Smooth muscle cell (in vitro differentiated cells): ENCODE measurements around the gene DMWD. TPM values are rescaled to one million over a fixed set of nuclear protein-coding genes. Genes with fewer than 3 reads are reported as not detected.

Experiments
- DNase-seq: peaks from one replicate; lab custom pipeline; 2025; ENCODE audit not compliant: unreplicated experiment; lab: John Stamatoyannopoulos, UW
- H2AFZ ChIP-seq: fragments of 200-600 bp; sonication (generic); 2 replicates; pipeline ENCODE4 v1.6.0; 2016; ENCODE audit warnings: antibody characterized with exemption, low read depth, mild to moderate bottlenecking
- H3F3A ChIP-seq: fragments of 200-600 bp; sonication (generic); 2 replicates; pipeline ENCODE4 v1.6.0; 2017; ENCODE audit warnings: antibody characterized with exemption, low read depth
- H3K27ac ChIP-seq: fragments of 200-600 bp; sonication (generic); 2 replicates; pipeline ENCODE4 v1.5.1; 2016; ENCODE audit warnings: low read depth, mild to moderate bottlenecking
- H3K27me3 ChIP-seq: fragments of 200-600 bp; sonication (generic); 2 replicates; pipeline ENCODE4 v1.6.1; 2016; ENCODE audit warnings: low read depth, mild to moderate bottlenecking
- H3K36me3 ChIP-seq: fragments of 200-600 bp; sonication (generic); 2 replicates; pipeline ENCODE4 v1.5.1; 2016; ENCODE audit warnings: low read depth
- H3K4me1 ChIP-seq: fragments of 200-600 bp; sonication (generic); 2 replicates; pipeline ENCODE4 v1.5.1; 2016; ENCODE audit warnings: low read depth
- H3K4me2 ChIP-seq: fragments of 200-600 bp; sonication (generic); 2 replicates; pipeline ENCODE4 v1.6.0; 2016; ENCODE audit warnings: mild to moderate bottlenecking
- H3K4me3 ChIP-seq: fragments of 200-600 bp; sonication (generic); 2 replicates; pipeline ENCODE4 v1.5.1; 2016; ENCODE audit warnings: mild to moderate bottlenecking
- H3K79me2 ChIP-seq: fragments of 200-600 bp; sonication (generic); 2 replicates; pipeline ENCODE4 v1.6.0; 2016; ENCODE audit warnings: low read depth, mild to moderate bottlenecking
- H3K9ac ChIP-seq: fragments of 200-600 bp; sonication (generic); 2 replicates; pipeline ENCODE4 v1.6.0; 2016; ENCODE audit warnings: low read depth
- H3K9me3 ChIP-seq: fragments of 200-600 bp; sonication (generic); replicated peaks from 2 replicates; pipeline ENCODE4 v1.5.1; 2016; ENCODE audit warnings: low read depth
- H4K20me1 ChIP-seq: fragments of 200-600 bp; sonication (generic); 2 replicates; pipeline ENCODE4 v1.6.0; 2016; ENCODE audit warnings: low read depth
- CTCF ChIP-seq: fragments of 200-600 bp; sonication (generic); IDR thresholded peaks from 2 replicates; pipeline ENCODE4 v1.5.1; 2017; ENCODE audit warnings: borderline replicate concordance, mild to moderate bottlenecking, antibody characterized with exemption; ENCODE audit not compliant: insufficient read depth, poor library complexity, severe bottlenecking
- WGBS: methylation state at CpG from one replicate; pipeline ENCODE4 v1.1.7; 2016; ENCODE audit warnings: low lambda C conversion rate; 5-methylcytosine and 5-hydroxymethylcytosine counted together
- polyA plus RNA-seq: library from polyadenylated mRNA; unstranded; fragments of >200 nt; fragmentation: Nextera tagmentation; extraction: Ambion mirVana; gene quantifications from 2 replicates; pipeline ENCODE4 v1.2.1, GENCODE V29; 2016
- total RNA-seq: library from RNA; depleted of rRNA; stranded (reverse); fragments of >200 nt; gene quantifications from 2 replicates; pipeline ENCODE4 v1.2.3, GENCODE V29; 2014

The DMWD gene
- total and polyA plus RNA-seq, 2 experiments from 2014 or later = 16.1 to 57.6 TPM

GRCh38 chr19:45739498-45740439, 52.9 kb downstream of the DMWD start:
- no peaks in the 10 kb centered on the region for H4K20me1 ChIP-seq
- no peak overlapping the region for H2AFZ ChIP-seq
- no peaks in the 10 kb centered on the region for H3K79me2 ChIP-seq
- H3K9ac ChIP-seq = no peak overlapping the region
- no peak overlapping the region for H3K4me2 ChIP-seq
- H3K27ac ChIP-seq = no peak overlapping the region
- no peak for TF ChIP-seq CTCF
- no peak for DNase-seq
- H3K4me3 ChIP-seq = no peak overlapping the region
- H3K9me3 ChIP-seq = no peaks in the 10 kb centered on the region
- H3K4me1 ChIP-seq = no peaks in the 10 kb centered on the region
- H3K27me3 ChIP-seq = no peaks in the 10 kb centered on the region
- no peaks in the 10 kb centered on the region for H3F3A ChIP-seq
- WGBS = 92% methylated on average over 10 of the region's 10 CpGs
- no peaks in the 10 kb centered on the region for H3K36me3 ChIP-seq

GRCh38 chr19:45733160-45733810, 59.4 kb downstream of the DMWD start, which contains the start of gene MEIOSIN:
Gene MEIOSIN, plus strand, starts transcription at chr19:45733439. Its CDS starts 1,938 bp downstream, at chr19:45735377.
- Histone ChIP-seq H3K4me2 (no peak within 1 kb of the TSS), H4K20me1 (peaks cover 6% of the 10 kb centered on the region), H3K36me3 (no peaks in the 10 kb centered on the region), H3K4me3 (no peak within 1 kb of the TSS), H3K9ac (no peak within 1 kb of the TSS), H2AFZ (no peak within 1 kb of the TSS), H3K4me1 (peaks cover 4% of the 10 kb centered on the region), H3F3A (no peaks in the 10 kb centered on the region), H3K79me2 (peaks cover 22% of the 10 kb centered on the region), H3K27me3 (no peaks in the 10 kb centered on the region), H3K9me3 (no peaks in the 10 kb centered on the region), H3K27ac (no peak within 1 kb of the TSS)
- DNase-seq = no peak
- 98% methylated on average over 42 of the region's 59 CpGs for WGBS
- no peak for TF ChIP-seq CTCF

Other genes starting within 250 kb of the DMWD start
- 6.2 and 8.8 TPM in 2 replicates for gene OPA3, start 208.0 kb downstream of the DMWD start, total RNA-seq
- 10.3 and 13.3 TPM in 2 replicates for gene OPA3, start 208.0 kb downstream of the DMWD start, polyA plus RNA-seq
- not detected in 2 replicates for gene GPR4, start 190.6 kb downstream of the DMWD start, total RNA-seq
- 0.31 TPM in 1 of 2 replicates, not detected in the other for gene GPR4, start 190.6 kb downstream of the DMWD start, polyA plus RNA-seq
- 7.7 and 15.6 TPM in 2 replicates for gene EML2, start 153.4 kb downstream of the DMWD start, total RNA-seq
- gene EML2, start 153.4 kb downstream of the DMWD start, polyA plus RNA-seq = 19.0 and 20.8 TPM in 2 replicates
- gene GIPR, start 124.6 kb downstream of the DMWD start, total RNA-seq = 0.99 and 1.8 TPM in 2 replicates
- gene GIPR, start 124.6 kb downstream of the DMWD start, polyA plus RNA-seq = 2.4 and 3.4 TPM in 2 replicates
- 234 and 284 TPM in 2 replicates for gene SNRPD2, start 100.9 kb downstream of the DMWD start, total RNA-seq
- 637 and 690 TPM in 2 replicates for gene SNRPD2, start 100.9 kb downstream of the DMWD start, polyA plus RNA-seq
- 12.2 and 12.9 TPM in 2 replicates for gene QPCTL, start 100.2 kb downstream of the DMWD start, total RNA-seq
- gene QPCTL, start 100.2 kb downstream of the DMWD start, polyA plus RNA-seq = 10.0 and 13.3 TPM in 2 replicates
- 5.6 and 7.2 TPM in 2 replicates for gene FBXO46, start 61.9 kb downstream of the DMWD start, total RNA-seq
- 7.9 and 13.1 TPM in 2 replicates for gene FBXO46, start 61.9 kb downstream of the DMWD start, polyA plus RNA-seq
- not detected in 2 replicates for gene MEIOSIN, start 59.4 kb downstream of the DMWD start, total RNA-seq
- 0.12 TPM in 1 of 2 replicates, not detected in the other for gene MEIOSIN, start 59.4 kb downstream of the DMWD start, polyA plus RNA-seq
- 10.2 and 15.3 TPM in 2 replicates for gene SIX5, start 23.6 kb downstream of the DMWD start, total RNA-seq
- 16.0 and 19.7 TPM in 2 replicates for gene SIX5, start 23.6 kb downstream of the DMWD start, polyA plus RNA-seq
- gene DMPK, start 10.4 kb downstream of the DMWD start, total RNA-seq = 19.2 and 23.6 TPM in 2 replicates
- 32.7 and 47.7 TPM in 2 replicates for gene DMPK, start 10.4 kb downstream of the DMWD start, polyA plus RNA-seq
- 0.22 TPM in 1 of 2 replicates, not detected in the other for gene RSPH6A, start 22.5 kb upstream of the DMWD start, total RNA-seq
- gene RSPH6A, start 22.5 kb upstream of the DMWD start, polyA plus RNA-seq = 0.15 TPM in 1 of 2 replicates, not detected in the other
- 30.9 and 33.3 TPM in 2 replicates for gene SYMPK, start 70.3 kb upstream of the DMWD start, total RNA-seq
- 28.6 and 34.1 TPM in 2 replicates for gene SYMPK, start 70.3 kb upstream of the DMWD start, polyA plus RNA-seq
- gene FOXA3, start 71.5 kb upstream of the DMWD start, total RNA-seq = 0.13 and 0.76 TPM in 2 replicates
- 0.50 and 0.65 TPM in 2 replicates for gene FOXA3, start 71.5 kb upstream of the DMWD start, polyA plus RNA-seq
- 10.4 and 19.0 TPM in 2 replicates for gene IRF2BP1, start 93.3 kb upstream of the DMWD start, total RNA-seq
- 11.2 and 12.9 TPM in 2 replicates for gene IRF2BP1, start 93.3 kb upstream of the DMWD start, polyA plus RNA-seq
- 1.6 and 3.9 TPM in 2 replicates for gene MYPOP, start 109.8 kb upstream of the DMWD start, total RNA-seq
- 2.1 and 3.5 TPM in 2 replicates for gene MYPOP, start 109.8 kb upstream of the DMWD start, polyA plus RNA-seq
- gene NANOS2, start 121.9 kb upstream of the DMWD start, total RNA-seq = not detected in 2 replicates
- gene NANOS2, start 121.9 kb upstream of the DMWD start, polyA plus RNA-seq = not detected in 2 replicates
- 0.04 TPM in 2 replicates for gene NOVA2, start 181.0 kb upstream of the DMWD start, total RNA-seq
- gene NOVA2, start 181.0 kb upstream of the DMWD start, polyA plus RNA-seq = 0.24 TPM in 1 of 2 replicates, not detected in the other
- 5.3 and 10.0 TPM in 2 replicates for gene CCDC61, start 202.6 kb upstream of the DMWD start, total RNA-seq
- gene CCDC61, start 202.6 kb upstream of the DMWD start, polyA plus RNA-seq = 7.0 and 8.3 TPM in 2 replicates
- not detected in 2 replicates for gene PGLYRP1, start 230.2 kb upstream of the DMWD start, total RNA-seq
- gene PGLYRP1, start 230.2 kb upstream of the DMWD start, polyA plus RNA-seq = not detected in 2 replicates
- 0.45 and 0.85 TPM in 2 replicates for gene IGFL4, start 248.2 kb upstream of the DMWD start, total RNA-seq
- 1.0 TPM in 1 of 2 replicates, not detected in the other for gene IGFL4, start 248.2 kb upstream of the DMWD start, polyA plus RNA-seq